ENCODE measurements around the gene FRMD4A.

Gene FRMD4A

DNA sequence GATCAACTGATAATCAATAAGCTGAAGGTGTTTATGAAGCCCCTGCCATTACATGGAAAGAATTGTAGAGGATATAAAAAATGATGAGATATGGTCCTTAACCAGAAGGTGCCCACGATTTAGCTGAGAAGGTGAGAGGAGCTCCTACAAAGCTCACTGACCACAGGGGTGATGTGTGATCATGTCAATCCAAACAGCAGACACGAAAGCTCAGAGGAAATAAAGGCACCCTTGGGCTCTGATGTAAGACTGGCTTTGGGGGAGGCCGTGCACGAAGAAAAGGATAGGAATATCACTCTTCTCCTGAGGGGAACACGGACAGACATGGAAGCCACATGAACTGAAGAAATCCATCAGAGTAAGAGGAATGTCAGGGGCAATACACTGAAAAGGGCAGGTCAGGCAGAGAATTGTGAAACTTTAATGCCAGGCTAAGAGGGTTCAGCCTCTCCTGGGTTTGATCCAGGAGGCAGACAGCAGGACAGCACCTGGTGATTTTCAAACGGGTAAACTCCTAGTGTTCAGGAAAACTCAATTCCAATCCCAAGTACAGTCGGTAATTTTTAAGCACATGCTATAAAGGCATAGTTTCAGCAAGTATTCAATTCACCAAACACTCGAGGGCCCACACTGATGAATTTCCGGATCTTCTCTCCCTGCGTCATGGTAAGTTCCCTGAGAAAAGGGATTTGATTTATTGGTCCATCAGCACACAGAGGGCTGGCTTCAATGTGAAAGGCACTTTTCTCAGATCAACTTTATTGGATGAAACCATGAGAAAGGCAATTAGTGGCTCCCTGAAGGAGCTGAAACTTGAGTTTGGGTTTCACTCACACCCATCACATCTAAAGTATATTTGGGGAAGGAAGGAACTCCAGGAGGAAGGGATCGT is 580.2 kb downstream of the FRMD4A start:
- DNase-seq (ENCODE audit: low read depth): no peak

DNA sequence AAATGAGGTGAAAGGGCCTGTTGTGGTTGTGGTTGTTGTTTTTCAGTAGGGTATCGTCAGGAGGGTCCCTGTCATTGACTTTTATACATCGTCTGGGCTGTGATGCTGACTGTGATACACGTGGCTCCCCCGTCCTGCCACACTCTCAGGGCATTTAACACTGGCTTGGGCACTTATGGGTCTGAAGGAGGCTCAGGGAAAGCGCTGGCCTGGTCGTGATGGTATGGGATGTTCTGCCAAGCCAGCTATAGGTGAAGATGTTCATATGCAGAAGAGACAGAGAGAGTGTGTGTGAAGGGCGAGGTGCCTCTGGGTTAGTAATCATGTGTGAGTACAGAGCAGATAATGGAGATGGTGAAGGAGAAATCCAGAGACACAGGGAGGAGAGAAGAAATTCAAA is 585.5 kb downstream of the FRMD4A start:
- no peak for DNase-seq (ENCODE audit: low read depth)

DNA sequence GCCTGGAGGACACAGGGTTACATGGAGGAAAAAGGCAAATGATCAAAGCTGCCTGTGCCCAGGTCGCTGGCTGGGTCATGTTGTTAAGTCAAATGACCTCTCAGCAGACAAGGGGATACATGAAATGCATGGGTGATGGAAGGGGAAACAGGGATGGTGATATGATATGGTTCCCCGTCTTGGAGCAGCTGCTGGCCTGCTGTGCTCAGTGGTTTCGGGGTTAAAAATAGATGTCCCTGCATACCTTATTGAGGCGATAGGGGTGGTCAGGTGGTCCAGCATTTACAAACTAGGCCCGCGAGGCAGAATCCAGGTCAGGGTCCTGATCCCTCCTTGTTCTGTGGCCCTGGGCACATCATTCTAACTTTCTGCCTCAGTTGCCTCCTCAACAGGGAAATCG is 586.8 kb downstream of the FRMD4A start:
- no peak for DNase-seq (ENCODE audit: low read depth)

DNA sequence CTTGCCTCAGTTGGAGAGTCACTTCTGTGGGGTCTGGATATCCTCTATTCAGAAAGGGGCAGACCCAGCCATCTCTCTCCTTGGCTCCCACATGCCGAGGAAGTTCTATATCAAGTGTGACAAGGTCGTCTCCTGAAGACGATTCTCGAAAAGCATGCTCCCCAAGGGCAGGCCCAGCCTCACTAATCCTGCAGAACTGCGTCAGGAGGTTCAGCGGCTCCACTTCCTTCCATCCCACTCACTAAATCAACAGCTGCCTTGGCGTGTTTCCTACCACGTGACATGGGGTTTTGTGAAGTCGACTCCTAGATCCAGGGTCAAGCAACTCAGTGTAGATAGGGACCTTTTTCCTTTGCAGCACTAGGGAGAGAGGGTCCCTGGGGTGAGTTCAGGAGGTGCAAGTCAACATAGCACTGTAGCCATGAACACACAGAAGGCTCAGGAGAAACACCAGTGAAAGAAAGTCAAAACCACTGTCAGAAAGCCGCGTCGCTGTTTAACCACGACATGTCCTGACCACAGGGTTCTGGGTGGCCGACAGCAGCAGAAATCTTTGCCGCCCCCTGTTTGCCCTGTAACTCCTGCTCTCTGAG is 587.5 kb downstream of the FRMD4A start:
- DNase-seq (ENCODE audit: low read depth): no peak

DNA sequence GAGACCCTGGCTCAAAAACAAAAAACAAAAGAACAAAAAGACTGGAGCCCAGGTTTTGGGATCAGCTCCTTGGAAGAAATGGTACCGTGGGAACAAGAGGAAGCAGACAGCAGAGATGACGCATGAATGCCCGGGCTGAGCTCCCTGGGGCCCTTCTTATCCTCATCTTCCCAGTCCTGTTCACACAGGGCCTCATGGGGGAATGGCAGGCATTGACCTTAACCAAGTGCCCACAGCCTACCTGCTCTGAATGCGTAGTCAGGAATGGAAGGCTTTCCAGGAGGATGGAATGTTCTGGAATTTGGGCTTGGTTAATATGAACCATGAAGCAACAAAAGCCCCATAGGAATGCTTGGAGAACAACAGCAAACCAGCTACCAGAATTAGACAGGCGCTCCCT is 589.3 kb downstream of the FRMD4A start:
- no peak for DNase-seq (ENCODE audit: low read depth)

DNA sequence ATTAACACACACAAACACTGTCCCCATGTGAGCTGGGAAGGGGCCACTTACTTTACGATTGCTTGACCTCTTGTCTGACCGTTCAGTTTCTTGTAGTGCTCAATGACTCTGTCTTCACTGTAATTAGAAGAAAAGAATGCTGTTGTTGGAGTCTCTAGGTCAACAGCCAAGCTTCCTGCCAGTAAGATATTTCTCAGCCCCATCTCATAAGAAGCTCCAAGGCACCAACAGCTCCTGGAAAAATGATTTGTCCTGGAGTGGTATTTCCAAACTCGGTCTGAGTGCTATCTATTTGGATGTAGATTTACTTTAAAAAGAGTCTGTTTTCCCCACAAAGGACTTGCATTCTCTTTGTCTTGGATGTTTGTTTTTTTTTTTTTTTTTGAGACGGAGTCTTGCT is 590.3 kb downstream of the FRMD4A start:
- no peak for DNase-seq (ENCODE audit: low read depth)

DNA sequence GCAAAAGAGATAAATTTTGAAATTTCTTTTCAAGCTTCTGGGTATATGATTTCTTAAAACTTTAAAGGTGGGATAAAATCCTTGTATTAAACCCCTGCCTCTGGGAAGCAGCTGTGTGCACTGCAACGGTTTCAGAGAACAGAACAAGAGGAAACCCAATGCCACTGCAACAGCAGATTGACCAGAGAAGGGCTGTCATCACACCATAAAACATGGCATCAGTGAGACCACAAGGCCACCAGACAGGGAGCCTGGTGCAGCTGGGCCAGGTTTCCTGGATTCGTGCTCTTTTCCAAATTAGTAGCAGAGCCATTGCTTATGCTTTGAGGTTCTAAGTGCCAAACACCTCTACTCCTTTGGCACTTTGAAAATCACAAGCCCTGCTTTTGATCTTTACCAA is 591.5 kb downstream of the FRMD4A start:
- DNase-seq (ENCODE audit: low read depth): no peak

DNA sequence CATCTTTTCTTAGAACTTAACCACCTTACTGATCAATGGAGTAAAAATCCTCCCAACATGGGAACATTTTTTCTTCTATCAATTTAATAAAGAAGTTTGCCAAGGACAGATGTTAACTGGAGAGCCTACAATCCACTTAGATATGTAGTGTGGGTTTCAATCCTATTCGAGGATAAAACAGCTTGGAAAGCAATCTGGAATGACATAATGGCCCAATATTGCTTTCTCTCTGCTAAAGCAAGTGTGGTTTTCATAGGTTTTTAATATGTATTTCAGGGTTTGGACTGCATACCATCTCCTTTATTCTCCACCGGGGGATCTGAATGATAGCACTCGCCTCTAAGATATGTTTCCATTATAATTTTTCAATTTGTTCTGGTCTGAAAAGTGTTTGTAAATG is 594.2 kb downstream of the FRMD4A start:
- DNase-seq (ENCODE audit: low read depth): no peak

DNA sequence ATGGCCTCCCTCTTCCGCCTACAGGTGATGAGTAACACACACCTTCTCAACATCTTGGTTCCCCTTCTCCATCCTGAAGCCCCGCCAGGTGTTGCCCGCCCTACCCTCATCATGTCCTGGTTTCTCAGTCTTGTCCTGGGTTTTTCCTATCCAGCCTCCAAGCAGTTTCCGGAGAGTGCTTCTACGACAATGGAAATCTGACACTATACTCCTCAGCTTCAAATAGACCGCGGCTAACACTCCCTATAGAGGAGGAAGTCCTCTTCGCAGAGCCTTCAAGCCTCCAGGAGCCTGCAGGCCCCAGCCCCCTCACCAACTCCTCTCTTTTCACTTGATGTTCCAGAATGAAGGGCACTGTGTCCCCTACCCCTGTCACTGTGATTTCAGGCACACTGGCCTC is 596.6 kb downstream of the FRMD4A start:
- no peak for DNase-seq (ENCODE audit: low read depth)

DNA sequence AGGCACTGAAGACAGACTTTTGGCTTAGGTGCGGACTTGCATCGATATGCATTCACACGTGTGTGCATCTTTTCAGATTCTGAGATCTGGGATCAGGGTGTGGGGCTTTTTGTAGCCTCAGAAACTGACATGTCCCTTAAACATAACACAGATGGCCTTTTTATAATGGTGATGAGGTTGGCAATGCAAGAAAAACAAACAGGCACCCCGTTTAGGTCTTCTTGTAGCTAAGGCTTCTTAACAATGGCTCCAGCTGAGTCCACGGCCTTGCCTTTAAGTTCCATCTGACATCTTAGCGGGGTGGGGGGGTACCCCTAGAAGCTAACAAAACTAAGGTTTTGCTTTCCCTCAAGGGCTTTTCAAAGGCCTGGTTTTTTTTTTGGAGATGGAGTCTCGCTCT is 597.7 kb downstream of the FRMD4A start:
- no peak for DNase-seq (ENCODE audit: low read depth)

DNA sequence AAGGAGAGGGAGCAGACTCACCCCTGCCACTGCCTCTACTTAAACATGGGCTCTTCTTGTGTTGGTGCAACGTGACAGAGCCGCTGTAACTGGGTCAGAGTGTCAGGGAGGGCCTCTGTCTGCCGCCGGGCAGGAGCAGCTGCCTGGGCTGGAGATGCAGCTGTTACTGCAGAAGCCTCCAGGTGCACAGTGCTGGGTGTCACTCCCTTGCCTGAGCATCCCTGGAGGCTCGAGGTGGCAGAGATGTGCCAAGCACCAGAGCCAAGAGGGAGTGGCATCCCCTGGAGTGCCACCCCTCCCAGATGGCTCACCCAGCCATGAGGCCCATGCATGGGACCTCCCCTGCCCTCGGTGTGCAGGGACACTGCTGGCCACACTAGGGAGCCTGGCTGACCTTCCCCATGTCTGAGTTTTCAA is 598.3 kb downstream of the FRMD4A start:
- no peak for DNase-seq (ENCODE audit: low read depth)

DNA sequence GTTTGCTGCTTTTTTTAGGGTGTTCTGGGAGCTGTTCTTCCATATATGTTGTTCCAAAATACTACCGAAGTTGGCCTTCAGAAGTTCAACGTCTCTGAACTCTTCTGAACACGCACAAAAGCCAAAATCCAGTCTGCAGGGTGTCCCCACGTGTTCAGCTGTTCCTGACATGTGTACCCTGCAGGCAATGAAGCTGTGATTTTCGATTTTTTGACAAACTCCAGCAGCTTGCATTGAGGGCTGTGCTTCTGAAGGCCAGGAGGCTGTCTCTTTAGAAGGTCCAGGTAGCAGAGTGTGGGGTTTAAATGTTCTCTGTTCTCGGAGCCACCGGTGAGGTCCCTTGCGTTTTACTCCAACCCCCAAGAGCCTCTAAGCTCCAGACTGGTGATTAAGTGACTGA is 598.9 kb downstream of the FRMD4A start:
- no peak for DNase-seq (ENCODE audit: low read depth)

DNA sequence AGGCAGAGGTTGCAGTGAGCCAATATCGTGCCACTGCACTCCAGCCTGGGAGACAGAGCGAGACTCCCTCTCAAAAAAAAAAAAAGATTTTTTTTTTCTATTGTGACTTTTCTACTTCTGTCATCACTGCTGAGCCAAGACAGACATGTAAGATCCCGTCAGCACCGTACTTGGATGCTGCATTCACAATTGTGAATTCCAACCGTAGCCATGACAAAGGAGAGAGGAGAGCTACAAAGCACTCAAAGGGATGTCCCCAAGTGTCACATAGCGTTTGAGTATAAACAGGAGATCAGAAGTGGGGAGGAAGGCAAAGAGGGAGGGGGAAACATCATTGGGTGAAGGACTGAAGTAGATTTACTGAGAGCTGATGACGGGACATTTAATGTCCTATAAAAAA is 599.8 kb downstream of the FRMD4A start:
- no peak for DNase-seq (ENCODE audit: low read depth)

DNA sequence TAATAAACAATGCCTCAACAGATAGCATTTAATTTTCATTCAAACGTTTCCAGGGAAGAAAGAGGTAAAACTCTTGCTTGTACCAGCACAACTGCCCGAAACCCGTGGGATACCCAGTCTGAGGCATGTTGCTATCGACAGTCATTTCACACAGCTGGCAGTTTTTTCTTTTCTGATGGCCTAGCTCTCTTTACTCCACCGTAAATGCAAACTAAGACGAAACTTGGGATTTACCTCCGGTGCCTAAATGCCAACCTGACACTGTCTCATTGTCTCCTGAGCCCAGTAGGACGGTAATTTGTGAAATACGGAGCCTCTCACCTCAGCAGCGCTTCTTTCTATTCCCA is 600.4 kb downstream of the FRMD4A start:
- DNase-seq (ENCODE audit: low read depth): no peak

DNA sequence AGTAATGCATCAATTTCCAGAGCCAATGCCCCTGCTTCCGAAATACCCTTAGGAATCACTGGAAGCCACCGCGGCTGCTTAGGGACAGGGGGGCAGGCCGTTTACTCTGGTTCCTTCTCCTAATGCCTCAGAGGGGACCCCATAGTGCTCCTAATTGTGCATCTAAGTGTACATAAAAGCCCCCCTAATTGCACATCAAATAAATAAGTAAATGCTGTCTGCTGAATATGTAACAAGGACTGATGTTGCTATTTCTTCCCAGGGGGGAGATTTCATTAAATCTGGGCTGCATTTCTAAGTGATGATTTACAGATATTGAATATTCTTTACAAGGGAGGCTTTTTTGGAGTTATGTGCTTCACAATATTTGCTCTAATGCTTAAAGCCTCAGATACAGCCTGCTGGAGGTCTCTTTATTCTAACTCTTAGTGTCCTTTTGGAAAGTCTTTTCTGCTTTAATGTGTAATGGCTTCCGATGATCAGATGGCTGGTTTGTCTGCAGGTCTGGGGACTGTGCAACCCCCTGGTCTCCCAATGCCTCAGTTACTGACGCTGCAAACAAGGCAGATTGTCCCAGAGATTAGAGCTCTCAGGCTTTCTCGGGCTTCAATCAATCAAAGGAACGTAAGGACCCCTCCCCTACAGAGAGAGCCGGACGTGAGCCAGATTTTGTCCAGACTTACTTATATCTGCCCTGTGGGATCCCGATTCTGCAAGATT is 601.0 kb downstream of the FRMD4A start:
- DNase-seq (ENCODE audit: low read depth): no peak

DNA sequence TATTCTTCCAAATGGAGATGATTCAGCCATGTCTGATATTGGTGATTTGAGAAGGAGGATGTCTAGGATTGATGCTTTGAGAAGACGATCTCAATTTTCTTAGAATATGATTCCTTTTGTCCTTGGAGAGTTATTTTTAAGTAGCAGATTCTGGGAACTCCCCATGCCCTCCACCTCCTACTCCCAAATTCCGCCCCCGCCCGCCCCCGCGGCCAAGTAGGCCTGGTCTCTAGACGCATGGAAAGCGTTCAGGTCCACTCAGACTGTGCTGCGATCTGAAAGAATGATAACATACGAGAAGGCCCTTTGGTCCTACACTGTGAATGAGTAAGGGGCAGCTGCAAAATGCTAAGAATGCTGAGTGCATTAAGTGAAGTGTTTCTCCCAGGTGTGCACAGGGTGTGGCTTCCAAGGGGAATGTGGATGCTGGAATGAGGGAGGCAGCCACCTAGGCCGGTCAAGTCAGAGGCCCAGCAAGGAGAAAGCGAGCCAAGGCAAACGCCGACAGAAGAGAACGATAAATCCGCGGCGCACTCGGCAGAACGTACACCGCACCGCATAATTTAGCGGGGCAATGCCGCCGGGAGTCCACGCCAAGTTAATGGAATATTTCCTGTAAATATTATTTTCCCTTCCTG is 601.7 kb downstream of the FRMD4A start:
- no peak for DNase-seq (ENCODE audit: low read depth)

DNA sequence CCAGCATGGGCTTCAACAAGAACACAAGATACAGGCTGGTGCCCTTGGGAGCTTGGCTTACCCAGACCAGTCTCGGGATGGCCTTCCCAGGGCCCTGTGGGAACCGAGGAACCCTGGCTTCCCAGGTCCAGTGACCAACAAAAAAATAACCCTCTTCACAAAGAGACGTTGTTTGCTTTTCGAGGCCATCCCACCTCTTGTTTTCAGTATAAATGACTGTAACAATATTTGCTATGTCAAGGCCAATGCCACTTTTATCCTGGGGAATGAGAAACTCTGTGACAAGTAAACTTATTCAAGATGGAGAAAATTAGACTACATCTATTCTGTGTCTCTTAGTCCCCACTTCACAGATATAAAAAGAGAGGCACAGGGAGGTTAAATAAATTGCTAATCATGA is 605.1 kb downstream of the FRMD4A start:
- no peak for DNase-seq (ENCODE audit: low read depth)

DNA sequence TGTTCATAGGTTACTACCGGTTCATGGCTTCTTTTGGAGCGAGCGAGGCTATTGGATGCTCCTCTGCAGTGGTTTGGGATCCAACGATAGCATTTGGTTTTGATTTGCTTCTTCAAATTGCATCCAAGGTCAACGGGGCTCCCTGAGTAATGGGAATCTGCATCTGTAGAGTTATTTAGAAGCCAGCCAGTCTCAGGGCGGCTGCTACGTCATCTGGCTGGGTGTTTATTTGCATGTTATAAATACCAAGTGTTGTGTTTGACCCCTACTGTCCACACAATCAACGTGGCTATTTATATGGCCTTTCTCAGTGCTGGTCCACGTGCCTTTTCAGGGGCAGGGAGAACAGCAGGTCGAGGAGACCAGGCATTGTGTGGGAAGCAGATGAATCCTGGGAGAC is 606.2 kb downstream of the FRMD4A start:
- no peak for DNase-seq (ENCODE audit: low read depth)

DNA sequence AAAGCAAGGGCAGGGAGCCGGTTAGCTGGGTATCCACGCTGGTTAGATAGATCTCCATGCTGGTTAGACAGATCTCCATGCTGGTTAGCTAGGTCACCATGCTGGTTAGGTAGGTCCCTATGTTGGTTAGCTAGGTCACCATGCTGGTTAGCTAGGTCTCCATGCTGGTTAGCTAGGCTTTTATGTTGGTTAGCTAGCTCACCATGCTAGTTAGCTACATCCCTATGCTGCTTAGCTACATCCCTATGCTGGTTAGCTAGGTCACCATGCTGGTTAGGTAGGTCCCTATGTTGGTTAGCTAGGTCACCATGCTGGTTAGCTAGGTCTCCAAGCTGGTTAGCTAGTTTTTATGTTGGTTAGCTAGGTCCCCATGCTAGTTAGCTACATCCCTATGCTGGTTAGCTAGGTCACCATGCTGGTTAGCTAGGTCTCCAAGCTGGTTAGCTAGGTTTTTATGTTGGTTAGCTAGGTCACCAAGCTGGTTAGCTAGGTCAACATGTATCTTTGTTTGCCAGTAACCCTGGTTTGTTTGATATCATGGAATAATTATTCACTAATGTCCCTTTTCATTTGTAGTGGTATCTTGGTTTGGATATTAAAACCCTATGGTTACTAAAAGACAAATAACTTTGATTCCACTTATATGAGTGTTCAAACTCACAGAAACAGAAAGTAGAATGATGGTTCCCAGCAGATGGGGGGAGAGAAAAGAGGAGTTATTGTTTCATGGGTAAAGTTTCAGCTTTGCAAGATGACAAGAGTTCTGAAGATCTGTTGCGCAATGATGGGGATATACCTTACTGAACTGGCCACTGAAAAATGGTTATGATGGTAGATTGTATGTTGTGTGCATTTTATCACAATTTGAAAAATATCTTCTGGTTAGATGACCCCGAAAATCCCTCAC is 607.7 kb downstream of the FRMD4A start:
- DNase-seq (ENCODE audit: low read depth): no peak

DNA sequence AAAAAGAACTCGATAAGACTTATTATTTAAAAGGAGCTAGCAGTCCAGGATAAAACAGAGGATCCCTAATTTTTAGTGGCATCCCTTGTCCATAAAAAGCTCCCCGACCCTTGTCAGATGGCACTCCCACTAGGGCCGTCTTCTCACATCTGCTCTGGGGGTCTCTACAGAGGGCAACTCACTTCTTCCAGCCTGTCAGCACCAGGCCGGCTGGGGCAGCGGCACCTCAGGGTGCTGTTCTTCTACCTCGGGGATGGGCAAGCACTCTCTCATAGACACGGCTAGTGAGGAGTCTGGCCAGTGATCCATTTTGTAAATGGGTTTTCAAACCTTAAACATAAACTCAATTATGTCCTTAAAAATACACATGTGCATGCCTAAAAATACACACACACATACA is 609.2 kb downstream of the FRMD4A start:
- DNase-seq (ENCODE audit: low read depth): no peak

DNA sequence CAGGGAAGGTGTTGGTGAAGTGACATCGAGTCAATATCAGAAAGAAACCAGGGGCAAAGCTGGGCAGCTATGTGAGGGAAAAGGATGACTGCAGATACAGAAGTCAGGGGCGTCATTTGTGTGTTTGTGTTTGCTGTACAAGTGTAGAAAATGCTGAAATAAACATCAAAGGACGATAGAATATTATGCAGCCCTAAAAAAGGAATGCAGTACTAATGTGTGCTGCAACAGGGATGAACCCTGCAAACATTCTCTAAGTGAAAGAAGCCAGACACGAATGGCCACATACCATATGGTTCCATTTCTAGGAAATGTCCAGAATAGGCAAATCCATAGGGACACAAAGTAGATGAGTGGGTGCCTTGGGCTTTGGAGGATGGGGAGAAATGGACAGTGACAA is 610.0 kb downstream of the FRMD4A start:
- DNase-seq (ENCODE audit: low read depth): no peak

DNA sequence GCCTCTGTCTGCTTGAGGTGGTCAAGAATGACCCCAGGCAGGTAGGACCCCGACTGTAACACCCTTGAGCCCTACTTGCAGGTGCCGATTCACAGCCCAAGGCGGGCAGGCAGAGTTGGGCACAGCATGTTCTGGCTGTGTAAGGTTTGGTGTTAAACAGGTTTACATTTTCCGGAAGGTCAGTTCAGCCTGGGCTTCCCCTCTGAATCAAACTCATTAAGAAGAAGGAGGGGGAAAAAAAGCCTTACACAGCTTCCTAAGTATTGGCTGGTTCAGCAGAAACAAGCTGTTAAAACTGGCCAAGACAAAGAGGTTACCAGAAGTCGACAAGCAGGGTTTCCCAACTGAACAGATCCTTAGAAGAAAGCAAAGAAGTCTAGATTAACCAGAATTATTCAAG is 611.3 kb downstream of the FRMD4A start:
- no peak for DNase-seq (ENCODE audit: low read depth)

Measured in stimulated activated CD8-positive, alpha-beta memory T cell treated with anti-CD3 and anti-CD28 coated beads, Interleukin-12 subunit alpha, Interleukin-12 subunit beta, amount 100 ng/mL, for 1 hour (primary cell).